Measurements from ENCODE around the gene WDR86.

- TF ChIP-seq CTCF (conservative IDR thresholded peaks at IDR 0.05) (no peak), ZFX (IDR thresholded peaks at IDR 0.05) (no peak)
Measured at GRCh38 chr7:151406051-151406875, 3.6 kb downstream of the WDR86 start.
